SW480 (cell line): ENCODE measurements around the gene RMI1.
"Not testable (repeated sequence)": the region's sequence is repeated elsewhere in the genome, so short reads cannot be mapped to it uniquely, and the experiment has no call there.

Experiments
- DNase-seq: peaks from one replicate; pipeline ENCODE4 v3.0.0-alpha.2; 2016; ENCODE audit warnings: low spot score

The RMI1 gene

GRCh38 chr9:83980395-83981125 is at the start of gene RMI1:
TSS of gene RMI1 (plus strand) at chr9:83980805. CDS start at chr9:84000987, 20,182 bp downstream.
- DNase-seq = peak; percentile 95

- DNase-seq = no peak
Measured at GRCh38 chr9:83930881-83931280, 49.7 kb upstream of the RMI1 start.

- no peak for DNase-seq
Measured at GRCh38 chr9:83932011-83932410, 48.6 kb upstream of the RMI1 start.

GRCh38 chr9:83932851-83933250 is 47.8 kb upstream of the RMI1 start:
- no peak for DNase-seq

DNA sequence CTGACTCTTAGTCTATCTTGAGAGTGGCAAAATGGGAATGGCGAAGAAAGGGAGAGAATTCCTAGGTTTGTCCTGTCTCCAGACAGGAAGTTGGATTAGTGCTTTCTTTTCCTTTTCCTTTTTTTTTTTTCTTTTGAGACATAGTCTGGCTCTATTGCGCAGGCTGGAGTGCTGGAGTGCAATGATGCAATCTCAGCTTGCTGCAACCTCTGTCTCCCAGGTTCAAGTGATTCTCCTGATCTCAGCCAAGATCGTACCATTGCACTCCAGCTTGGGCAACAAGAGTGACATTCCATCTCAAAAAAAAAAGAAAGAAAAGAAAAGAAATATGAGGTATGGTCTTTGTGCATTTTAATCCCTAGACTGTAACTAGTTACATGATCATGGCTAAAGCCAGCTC is 46.8 kb upstream of the RMI1 start:
- no peak for DNase-seq

GRCh38 chr9:83934569-83935275 is 45.9 kb upstream of the RMI1 start:
- DNase-seq = no peak

GRCh38 chr9:83935276-83935935 is 45.2 kb upstream of the RMI1 start:
- DNase-seq = peak; percentile 42

- DNase-seq = no peak
Measured at GRCh38 chr9:83936523-83936922, 44.1 kb upstream of the RMI1 start.

GRCh38 chr9:83937861-83938455 is 42.6 kb upstream of the RMI1 start:
- peak; percentile 61 for DNase-seq

GRCh38 chr9:83940590-83941303 is 39.9 kb upstream of the RMI1 start:
- no peak for DNase-seq

GRCh38 chr9:83948096-83948495 is 32.5 kb upstream of the RMI1 start:
- not testable (repeated sequence) for DNase-seq

- peak; percentile 61 for DNase-seq
Measured at GRCh38 chr9:83956086-83956435, 24.5 kb upstream of the RMI1 start.

DNA sequence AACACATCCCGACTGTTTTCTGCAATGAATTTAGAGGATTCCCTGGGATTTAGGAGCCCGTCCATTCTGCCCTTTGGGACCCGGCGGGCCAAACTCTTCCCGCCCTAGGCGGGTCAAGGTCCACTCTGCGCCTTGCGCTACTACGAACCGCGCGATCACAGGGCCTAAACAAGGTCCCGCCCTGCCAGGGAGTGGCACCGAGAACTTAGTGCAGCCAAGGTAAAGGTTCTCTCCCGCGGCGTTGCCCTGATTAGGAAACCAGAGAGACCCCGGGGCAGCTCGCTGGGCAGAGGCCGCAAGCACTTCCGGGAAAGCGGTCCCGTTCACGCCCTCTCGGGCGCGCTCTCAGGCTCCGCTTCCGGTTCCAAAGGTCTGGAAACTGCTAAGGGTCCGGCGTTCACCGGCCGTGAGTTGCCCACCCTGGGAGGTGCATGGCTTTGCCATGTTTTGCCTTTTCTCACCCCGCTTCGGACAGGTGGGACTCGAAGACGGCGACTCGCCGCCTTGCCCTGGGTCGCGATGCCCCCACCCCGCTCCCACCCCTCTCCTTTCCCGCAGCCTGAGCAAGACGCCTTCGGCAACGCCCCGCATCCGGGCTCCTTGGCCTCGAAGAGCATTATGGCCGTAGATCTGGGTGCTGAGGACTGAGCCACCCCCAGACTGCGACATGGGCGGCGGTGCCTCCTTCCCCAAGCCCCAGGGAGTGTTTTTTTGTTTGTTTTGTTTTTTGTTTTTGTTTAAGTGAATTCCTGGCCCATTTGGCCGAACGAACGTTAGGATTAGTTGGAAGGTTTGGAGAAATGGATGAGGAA is 24.0 kb upstream of the RMI1 start:
- DNase-seq = peak; percentile 90

DNA sequence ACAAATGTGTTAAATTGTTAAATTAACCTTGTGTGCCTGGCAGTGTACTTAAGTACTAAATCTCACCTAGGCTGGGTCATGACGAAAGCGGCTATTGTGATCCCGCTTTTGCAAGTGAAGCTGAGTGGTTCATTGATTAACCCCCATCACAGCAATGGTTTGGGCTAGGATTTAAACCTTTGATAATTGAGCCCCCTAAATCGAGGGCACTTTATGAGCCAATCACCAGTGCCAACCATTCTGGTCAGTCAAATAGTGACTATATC is 23.4 kb upstream of the RMI1 start:
- DNase-seq = no peak

- no peak for DNase-seq
Measured at GRCh38 chr9:83959061-83959460, 21.5 kb upstream of the RMI1 start.

DNA sequence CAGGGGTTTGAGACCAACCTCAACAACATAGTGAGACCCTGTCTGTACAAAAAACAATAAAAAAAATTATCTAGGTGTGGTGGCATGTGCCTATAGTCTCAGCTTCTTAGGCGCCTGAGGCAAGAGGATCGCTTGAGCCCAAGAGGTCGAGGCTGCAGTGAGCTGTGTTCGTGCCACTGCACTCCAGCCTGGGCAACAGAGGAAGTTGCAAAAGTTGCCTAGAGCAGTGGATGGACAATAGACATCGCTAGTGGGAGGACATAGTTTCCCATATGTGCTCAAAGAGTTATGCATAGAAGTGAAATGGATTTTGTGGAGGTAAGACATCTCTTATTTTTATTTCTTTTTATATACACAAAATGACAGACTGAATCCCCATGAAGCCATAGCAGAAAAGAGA is 19.6 kb upstream of the RMI1 start:
- no peak for DNase-seq

- peak; percentile 27 for DNase-seq
Measured at GRCh38 chr9:83962165-83962564, 18.4 kb upstream of the RMI1 start.

- DNase-seq = peak; percentile 35
Measured at GRCh38 chr9:83964973-83965349, 15.6 kb upstream of the RMI1 start.

DNA sequence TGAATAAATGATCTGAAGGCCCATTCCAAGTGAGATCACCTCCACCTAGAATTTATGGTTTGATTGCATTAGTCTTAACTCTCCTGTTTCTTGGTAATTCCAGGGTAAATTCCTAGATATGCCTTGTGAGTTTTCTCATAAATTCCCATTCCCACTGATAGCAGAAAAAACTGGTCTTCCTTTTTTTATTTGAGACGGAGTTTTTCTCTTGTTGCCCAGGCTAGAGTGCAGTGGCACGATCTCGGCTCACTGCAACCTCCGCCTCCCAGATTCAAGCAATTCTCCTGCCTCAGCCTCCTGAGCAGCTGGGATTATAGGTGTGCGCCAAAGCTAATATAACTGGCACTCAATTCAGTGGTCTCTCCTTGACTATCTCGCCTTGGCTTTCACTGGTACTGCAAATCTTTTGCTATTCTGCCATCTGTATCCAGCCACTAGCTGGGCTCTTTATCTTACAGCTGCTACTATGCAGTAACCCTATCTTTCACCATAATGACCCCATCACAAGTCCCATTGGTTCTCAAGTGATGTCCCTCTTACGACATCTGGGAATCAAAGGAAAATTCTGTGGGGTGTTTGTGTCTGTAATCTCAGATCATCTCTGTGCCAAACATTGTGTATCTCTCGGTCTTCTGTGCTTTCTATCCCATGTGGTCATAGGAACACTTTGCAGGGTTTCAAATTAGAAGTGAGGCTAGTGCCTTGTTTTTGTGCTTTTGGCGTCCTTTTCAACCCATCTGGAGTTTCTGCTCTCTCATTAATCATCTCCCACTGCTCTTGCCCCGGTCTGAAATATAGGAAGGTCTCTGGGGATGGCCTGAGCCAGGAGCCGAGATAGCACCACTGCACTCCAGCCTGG is 15.0 kb upstream of the RMI1 start:
- DNase-seq = peak; percentile 39

DNA sequence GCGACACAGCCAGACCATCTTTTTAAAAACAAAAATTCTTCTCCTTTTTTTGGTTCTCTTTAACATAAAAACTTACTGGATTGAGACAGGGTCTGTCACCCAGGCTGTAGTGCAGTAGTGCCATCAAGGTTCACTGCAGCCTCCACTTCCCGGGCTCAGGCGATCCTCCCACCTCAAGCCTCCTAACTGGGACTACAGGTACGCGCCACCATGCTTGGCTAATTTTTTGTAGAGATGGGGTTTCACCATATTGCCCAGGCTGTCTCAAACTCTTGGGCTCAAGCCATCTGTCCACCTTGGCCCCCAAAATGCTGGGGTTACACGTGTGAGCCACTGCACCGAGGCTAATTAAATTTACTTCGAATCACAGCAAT is 14.4 kb upstream of the RMI1 start:
- DNase-seq = no peak

- no peak for DNase-seq
Measured at GRCh38 chr9:83967073-83967472, 13.5 kb upstream of the RMI1 start.
